ENCODE data around the gene KIAA1549.

Gene KIAA1549

GRCh38 chr7:138974675-138975292 is 6.4 kb downstream of the KIAA1549 start:
- DNase-seq = no peak

DNA sequence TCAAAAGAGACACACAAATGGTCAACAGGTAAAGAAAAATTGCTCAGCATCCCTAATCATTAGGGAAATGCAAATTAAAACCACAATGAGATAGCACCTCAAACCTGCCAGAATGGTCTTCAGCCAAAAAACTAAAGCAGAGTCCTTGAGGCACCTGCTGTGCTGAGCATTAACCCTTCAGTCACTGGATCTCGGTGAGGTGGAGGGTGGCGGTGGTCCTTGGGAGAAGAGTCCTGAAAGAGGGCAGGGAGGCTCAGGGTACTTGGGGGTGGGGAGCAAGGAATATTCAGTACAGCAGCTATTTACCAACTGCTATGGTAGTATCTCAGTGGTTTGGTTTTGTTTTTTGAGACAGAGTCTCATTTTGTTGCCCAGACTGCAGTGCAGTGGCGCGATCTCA is 7.1 kb downstream of the KIAA1549 start:
- no peak for DNase-seq

DNA sequence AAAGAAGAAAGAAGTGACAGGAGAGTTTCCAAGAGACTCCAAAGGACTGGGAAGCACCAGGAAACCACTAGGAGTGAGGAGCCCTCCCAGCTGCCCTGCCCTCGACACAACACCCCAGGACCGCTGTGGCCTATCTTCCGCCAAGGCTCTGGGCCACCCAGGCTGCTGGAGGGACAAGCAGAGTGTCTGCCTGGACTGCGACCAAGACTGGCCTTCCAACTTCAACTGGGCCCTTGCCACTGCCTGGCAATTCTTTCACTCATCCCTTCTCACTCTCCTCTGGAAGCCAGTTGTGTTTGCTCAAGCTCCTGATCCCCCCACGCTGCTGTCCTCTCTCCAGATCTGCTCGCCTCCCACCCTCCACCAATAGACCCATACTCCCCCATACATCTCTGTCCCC is 10.2 kb downstream of the KIAA1549 start:
- no peak for DNase-seq

DNA sequence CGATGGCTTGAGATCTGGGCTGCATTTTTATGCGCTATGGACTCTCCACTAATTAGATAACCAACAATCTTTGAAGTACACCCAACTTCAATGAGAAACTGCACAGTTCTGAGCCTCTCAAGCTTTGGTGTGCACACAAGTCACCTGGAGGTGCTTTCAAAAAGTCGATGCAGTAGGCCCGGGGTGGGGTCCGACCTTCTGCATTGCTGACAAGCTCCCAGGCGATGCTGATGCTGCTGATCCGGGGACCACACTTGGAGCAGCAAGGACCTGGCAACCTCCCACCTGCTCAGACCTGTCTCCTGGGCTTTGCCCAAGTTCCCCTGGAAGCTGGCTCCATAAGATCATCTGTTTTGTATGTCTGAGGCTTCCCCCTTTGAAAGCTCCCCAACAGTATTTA is 10.7 kb downstream of the KIAA1549 start:
- no peak for DNase-seq

DNA sequence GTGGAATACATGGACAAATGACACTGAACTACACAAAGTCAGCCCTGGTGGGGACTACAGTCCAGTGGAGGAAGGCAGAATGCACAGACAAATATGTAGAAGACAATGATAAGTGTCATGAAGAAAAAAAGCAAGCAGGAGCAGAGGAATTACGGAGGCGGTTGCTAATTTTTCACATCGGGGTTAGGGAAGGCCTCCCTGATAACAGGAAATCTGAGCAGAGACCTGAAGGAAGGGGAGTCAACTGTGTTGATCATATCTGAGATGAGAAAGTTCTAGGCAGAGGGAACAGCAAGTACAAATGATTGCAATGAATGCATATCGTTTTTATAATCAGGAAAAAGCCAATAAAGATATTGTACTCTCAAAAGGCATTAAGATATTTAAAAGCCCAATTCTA is 14.0 kb downstream of the KIAA1549 start:
- DNase-seq = no peak

- DNase-seq = no peak
Observed at GRCh38 chr7:138964624-138965436, 16.4 kb downstream of the KIAA1549 start.

- DNase-seq = no peak
Observed at GRCh38 chr7:138963675-138964074, 17.5 kb downstream of the KIAA1549 start.

DNA sequence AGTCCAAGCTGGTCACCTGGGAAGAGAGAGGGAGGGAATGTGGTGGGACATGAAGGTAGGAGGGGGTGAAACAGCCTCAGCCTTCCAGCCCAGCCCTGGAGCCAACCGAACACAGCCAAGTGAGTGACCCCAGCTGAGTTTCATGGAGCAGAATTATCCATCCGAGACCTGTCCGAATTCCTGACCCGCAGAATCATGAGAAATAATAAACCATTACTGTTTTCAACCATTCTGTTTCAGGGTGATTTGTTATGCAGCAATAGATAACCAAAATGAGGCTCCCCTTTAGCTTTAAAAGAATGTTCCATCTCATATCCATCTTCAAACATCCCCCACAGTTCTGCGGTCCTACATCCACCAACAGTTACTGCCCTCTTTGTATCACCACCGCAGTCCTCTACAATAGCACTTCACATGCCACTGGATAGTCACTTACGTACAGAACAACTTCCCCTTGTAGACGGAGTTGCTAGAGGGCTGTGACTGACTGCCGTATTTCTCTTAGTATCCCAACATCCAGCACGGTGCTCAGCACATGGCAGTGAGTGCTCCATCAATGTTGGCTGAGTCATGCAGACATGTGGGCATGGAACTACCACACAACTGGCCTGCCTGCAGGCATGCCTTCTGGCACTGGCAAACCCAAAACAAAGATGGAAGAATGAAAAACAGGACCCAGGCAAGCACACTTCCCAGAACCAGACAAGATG is 18.5 kb downstream of the KIAA1549 start:
- DNase-seq = no peak

DNA sequence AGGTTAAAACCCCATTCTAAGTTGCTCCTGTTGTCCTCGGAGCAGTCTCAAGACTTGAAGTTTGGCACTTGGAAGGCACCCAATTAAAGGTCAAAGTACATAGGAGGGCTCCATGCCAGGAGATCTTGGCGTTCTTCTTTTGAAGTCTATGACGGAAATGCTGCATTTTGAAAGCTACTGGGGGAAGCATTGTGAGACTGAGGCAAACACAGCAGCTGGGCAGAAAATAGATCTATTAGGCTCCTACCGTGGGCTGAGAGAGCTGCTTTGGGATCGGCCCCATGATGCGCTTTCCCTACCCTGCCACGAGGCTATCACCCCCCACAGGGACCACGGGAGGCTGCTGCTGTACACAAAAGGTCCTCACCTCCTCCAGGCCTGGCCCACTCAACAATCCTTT is 20.0 kb downstream of the KIAA1549 start:
- no peak for DNase-seq

DNA sequence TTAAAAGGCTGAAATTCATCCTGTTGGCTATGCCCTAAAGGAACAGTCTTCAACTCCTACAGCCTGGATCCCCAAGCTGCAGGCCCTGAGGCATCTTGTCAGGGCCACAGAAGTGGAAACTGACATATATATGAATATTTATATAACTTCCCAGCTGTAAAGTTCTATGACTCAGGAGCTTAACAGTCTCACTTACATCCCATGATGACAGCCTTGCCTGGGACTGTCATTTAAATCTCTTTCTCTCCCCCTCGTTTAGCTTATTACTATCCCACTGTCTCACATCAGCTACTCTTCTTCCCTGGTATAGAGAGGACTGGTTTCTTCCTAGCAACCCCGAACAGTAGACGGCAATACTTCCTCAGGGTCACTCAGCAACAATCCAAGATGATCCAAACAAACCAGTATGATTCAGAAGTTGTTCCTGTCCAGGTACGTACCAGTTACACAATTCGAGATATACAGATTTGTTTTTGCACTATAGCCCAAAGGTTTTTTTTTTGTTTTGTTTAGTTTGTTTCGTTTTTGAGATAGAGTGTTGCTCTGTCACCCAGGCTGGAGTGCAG is 22.7 kb downstream of the KIAA1549 start:
- no peak for DNase-seq

DNA sequence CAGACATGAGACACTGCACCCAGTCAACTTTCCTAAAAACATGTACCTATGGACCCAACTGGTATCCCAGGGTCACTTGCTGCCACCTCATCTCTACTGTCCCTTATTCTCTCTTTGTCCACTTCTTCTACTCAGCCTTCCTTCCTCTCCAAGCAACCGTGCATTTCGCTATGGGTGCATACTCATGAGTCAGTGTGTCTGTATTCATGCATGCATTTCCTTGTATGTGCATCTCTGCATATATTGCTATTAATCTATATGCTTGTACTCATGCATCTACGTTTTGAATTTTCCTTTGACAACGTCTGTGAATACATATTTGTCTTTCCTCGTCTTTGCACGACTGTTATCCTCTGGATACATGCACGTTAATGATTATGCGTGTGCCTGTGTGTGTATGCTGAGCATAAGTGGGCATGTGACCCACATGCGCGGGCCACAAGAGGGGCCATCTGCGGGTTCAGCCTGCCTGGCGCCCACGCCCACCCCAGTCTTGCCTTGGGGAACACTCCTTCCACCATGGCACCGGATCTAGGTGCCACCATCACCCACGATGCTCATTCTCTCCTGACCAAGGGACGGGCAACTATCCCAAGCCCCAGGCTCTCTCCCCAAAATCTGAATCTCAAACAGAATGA is 23.3 kb downstream of the KIAA1549 start:
- no peak for DNase-seq

GRCh38 chr7:138957217-138957616 is 24.0 kb downstream of the KIAA1549 start:
- no peak for DNase-seq

DNA sequence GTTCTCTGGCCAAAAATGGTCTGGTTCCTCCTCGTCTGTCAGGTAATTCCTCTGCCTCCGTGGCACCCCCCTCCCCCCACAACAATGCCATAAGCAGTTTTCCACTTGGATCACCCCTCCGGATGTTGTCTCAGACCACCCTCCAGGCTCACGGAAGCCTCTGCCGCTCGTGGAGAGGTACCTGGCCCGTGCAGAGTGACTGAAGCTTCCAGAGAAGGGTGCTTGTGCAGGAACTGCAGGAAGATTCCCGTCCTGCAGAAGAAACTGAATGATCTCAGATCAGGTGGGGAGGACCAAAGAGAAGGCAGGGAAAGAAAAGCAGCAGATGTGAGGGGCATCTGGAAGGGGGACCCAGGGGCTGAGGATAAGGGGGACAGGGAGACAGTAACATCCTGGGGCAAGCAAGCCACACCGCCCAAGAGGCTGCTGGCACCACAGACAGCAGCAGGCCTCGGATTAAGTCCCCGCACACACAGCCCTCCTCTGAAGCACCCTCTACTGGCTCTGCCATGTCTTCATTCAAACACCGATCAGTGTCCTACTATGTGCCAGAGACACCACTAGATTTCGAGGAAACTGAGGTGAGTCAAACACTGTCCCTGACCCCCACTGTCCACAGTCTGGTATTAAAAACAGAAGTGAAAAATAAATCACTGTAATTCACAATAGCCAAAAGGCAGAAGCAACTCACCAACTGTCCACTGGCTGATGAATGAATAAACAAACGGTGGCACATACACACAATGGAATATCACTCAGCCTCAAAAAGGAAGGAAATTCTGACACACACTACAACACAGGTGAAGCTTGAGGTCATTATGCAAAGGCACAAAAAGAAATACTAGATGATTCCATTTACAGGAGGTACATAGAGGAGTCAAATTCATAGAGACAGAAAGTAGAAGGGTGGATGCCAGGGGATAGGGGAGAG is 26.4 kb downstream of the KIAA1549 start:
- no peak for DNase-seq

- no peak for DNase-seq
Observed at GRCh38 chr7:138952791-138953190, 28.4 kb downstream of the KIAA1549 start.

DNA sequence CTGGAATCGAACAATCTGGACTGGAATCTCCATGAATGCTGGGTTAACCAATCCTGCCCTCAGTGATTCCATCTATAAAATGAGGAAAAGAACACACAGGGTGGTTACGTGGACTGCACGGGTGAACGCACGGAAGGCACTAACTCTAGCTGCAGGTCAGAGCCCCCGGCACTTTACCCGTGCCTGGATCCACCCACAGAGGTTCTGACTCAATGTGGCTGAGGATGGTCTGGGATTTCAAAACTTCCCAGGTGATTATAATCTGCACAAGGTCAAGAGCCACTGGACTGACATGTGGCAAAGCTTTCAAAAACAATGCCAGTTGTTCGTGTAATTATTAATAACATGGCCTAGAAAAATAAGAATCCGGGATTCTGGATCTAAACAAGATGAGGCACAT is 29.2 kb downstream of the KIAA1549 start:
- DNase-seq = no peak

DNA sequence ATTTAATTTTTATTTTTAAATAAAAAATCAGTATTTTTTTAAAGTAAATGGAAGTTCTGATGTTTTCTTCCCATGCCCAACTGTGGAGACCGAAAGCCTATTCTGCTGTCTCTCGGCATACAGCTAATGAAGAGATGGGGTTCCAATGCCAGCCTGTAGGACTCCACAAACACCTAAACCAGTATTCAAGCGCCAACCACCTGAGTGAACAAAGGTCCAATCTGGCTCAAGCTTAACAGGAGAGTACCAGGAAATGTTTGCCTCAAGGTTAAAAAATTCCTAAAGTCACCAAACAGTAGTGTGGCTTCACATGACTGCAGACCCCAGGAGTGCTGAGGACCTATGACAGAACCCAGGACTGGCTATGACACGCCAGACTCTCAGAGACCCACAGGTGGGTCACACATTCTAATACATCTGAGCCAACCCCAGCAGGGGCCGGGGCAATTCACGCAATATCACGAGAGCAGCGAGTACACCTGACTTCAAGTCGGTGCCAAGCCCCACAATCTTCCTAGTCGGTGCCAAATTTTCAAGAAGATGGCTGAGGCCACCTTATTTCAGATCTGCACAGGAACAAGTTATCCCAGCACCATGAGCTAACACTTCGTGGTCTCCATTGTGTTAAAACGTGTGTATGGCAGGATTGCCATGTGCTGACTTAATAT is 31.6 kb downstream of the KIAA1549 start:
- no peak for DNase-seq

- DNase-seq = no peak
Observed at GRCh38 chr7:138948403-138948802, 32.8 kb downstream of the KIAA1549 start.

- DNase-seq = no peak
Observed at GRCh38 chr7:138945821-138946220, 35.4 kb downstream of the KIAA1549 start.

DNA sequence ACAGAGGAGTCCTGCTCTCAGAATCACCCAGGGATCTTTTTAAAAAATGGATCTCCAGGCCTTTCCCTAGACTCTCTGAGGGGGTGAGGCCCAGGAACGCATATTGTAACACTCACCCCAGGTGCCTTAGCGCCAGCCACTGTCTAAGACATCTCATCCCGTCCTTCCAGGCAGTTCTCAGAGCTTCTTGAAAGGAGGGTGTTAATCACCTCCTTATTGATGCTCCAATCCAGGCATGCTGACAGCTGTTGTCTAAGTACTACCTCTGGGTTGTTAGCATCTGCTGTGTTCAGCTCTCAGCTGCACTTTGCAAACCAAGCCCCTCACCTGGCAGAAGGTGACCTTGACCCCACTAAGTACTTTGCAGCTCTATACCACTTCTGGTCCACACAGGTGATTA is 36.0 kb downstream of the KIAA1549 start:
- no peak for DNase-seq

DNA sequence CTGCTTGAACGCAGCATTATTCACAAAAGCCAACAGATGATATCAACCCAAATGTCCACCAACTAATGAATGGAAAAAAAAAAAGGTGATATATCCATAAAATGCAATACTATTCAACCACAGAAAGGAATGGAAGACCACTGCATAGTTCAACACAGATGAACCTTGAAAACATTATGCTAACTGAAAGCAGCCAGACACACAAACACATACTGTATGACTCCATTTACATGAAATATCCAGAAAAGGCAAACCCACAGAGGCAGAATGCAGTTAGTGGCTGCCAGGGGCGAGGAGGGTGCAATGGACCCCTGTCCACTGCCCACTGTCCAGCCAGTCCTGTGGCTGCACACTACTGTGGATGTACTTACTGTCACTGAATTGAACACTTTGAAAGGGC is 36.6 kb downstream of the KIAA1549 start:
- DNase-seq = no peak

DNA sequence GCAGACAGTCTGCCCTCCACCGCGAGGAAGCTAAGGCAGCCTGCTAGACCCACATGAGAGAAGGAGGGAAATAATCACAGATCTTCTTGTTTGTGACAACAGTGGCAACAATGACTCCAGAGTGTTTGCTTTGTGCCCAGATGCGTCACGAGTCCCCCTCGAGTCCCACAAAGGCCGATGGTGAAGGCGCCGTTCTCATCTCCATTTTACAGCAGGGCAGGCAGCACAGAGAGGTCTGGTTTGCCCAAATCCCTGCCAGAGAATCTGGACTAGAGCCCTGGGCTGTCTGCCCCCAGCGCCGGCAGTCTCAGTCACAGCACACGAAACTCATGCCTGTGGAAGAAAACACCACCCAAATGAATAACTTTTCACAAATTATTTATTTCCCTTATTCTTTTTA is 38.1 kb downstream of the KIAA1549 start:
- no peak for DNase-seq

- no peak for DNase-seq
Observed at GRCh38 chr7:138941545-138941944, 39.6 kb downstream of the KIAA1549 start.
